ENCODE results near the gene OR5L2.

The OR5L2 gene
- 0 reads per million in 3 donors for total RNA-seq

GRCh38 chr11:55826919-55827318 is at the start of gene OR5L2:
Gene OR5L2, plus strand, starts transcription at chr11:55827219. Its CDS starts 0 bp downstream, at chr11:55827219.
- H3K36me3 ChIP-seq (ENCODE audit: control insufficient read depth, insufficient read depth, low read length), result no peaks in the 10 kb centered on the region
- DNase-seq, result no peak
- no peak within 1 kb of the TSS for H3K27ac ChIP-seq (ENCODE audit: insufficient read depth, low read length, poor library complexity, severe bottlenecking)
- H3K4me1 ChIP-seq (ENCODE audit: control insufficient read depth, insufficient read depth, low read length, poor library complexity, severe bottlenecking), result no peaks in the 10 kb centered on the region
- H3K9me3 ChIP-seq (ENCODE audit: control insufficient read depth, low read length), result no peaks in the 10 kb centered on the region
- H3K27me3 ChIP-seq (replicated peaks; ENCODE audit: control insufficient read depth, insufficient read depth, low read length, poor library complexity, severe bottlenecking), result no peaks in the 10 kb centered on the region
- no peak within 1 kb of the TSS for H3K4me3 ChIP-seq (ENCODE audit: insufficient read depth, low read depth, low read length, poor library complexity, severe bottlenecking)

DNA sequence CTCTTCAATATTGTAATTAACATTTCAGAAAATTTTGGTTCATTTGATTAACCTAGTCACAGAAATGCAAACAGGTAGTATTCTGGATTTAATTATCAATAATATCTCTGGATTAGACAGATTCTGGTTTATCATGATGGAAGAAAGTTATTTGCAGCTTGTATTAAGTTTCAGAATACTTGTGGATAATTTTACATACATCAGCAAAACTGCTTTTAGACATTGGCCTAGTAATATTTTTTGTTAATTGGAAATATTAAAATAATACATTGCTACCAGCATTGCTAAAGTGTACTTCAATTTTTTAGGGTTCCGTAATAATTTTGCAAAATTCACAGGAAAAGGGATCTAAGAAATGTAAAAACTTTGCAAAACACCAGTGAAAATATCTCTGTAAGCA is 35.4 kb upstream of the OR5L2 start:
- Histone ChIP-seq H3K4me3 (ENCODE audit: insufficient read depth, low read depth, low read length, poor library complexity, severe bottlenecking) (no peak overlapping the region), H3K27ac (ENCODE audit: insufficient read depth, low read length, poor library complexity, severe bottlenecking) (no peak overlapping the region), H3K27me3 (replicated peaks; ENCODE audit: control insufficient read depth, insufficient read depth, low read length, poor library complexity, severe bottlenecking) (no peaks in the 10 kb centered on the region), H3K4me1 (ENCODE audit: control insufficient read depth, insufficient read depth, low read length, poor library complexity, severe bottlenecking) (no peaks in the 10 kb centered on the region), H3K9me3 (ENCODE audit: control insufficient read depth, low read length) (no peaks in the 10 kb centered on the region), H3K36me3 (ENCODE audit: control insufficient read depth, insufficient read depth, low read length) (no peaks in the 10 kb centered on the region)
- no peak for DNase-seq

DNA sequence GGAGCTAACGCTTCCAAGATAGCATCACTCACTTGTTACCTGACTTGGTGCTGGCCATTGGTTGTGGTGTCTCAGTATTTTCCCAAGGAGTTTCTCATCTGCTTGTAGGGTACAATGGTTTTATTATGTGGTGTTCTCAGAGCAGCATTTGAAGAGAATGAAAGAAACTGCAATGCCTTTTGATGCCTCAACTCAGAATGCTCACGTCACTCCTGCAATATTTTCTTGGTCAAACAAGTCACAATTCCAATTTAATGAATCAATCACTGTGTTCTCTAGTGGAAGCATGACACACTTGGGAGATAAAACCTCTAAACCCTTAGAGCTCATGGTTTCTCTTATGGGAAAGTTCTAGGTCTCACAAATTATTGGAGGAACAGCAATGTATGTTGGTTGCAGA is 33.7 kb upstream of the OR5L2 start:
- Histone ChIP-seq H3K9me3 (ENCODE audit: control insufficient read depth, low read length) (no peaks in the 10 kb centered on the region), H3K4me3 (ENCODE audit: insufficient read depth, low read depth, low read length, poor library complexity, severe bottlenecking) (no peak overlapping the region), H3K27me3 (replicated peaks; ENCODE audit: control insufficient read depth, insufficient read depth, low read length, poor library complexity, severe bottlenecking) (no peaks in the 10 kb centered on the region), H3K36me3 (ENCODE audit: control insufficient read depth, insufficient read depth, low read length) (no peaks in the 10 kb centered on the region), H3K27ac (ENCODE audit: insufficient read depth, low read length, poor library complexity, severe bottlenecking) (no peak overlapping the region), H3K4me1 (ENCODE audit: control insufficient read depth, insufficient read depth, low read length, poor library complexity, severe bottlenecking) (no peaks in the 10 kb centered on the region)
- DNase-seq, result no peak

DNA sequence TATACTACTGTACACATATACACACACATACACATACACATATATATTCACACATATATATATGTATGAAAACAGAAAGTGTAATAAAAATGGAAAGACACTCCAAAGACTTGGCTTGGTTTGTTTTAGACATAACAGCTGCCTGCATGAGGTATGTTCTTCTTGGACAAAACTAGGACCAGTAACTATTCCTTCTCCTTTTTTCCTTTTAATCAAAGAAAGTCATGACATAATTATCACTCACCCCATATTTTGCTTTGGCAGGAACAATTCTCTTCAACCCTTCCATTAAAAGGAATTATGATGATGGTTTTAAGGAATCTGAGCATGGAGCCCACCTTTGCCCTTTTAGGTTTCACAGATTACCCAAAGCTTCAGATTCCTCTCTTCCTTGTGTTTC is 31.8 kb upstream of the OR5L2 start, which contains the start of gene OR5D14:
OR5D14 (plus strand) TSS at position 301 of the 400 bp plus-strand sequence; CDS start at position 301, 0 bp downstream.
- DNase-seq, result no peak
- no peak within 1 kb of the TSS for H3K27ac ChIP-seq (ENCODE audit: insufficient read depth, low read length, poor library complexity, severe bottlenecking)
- H3K36me3 ChIP-seq (ENCODE audit: control insufficient read depth, insufficient read depth, low read length), result no peaks in the 10 kb centered on the region
- H3K4me3 ChIP-seq (ENCODE audit: insufficient read depth, low read depth, low read length, poor library complexity, severe bottlenecking), result no peak within 1 kb of the TSS
- no peaks in the 10 kb centered on the region for H3K9me3 ChIP-seq (ENCODE audit: control insufficient read depth, low read length)
- H3K4me1 ChIP-seq (ENCODE audit: control insufficient read depth, insufficient read depth, low read length, poor library complexity, severe bottlenecking), result no peaks in the 10 kb centered on the region
- no peaks in the 10 kb centered on the region for H3K27me3 ChIP-seq (replicated peaks; ENCODE audit: control insufficient read depth, insufficient read depth, low read length, poor library complexity, severe bottlenecking)

- Histone ChIP-seq H3K4me3 (ENCODE audit: insufficient read depth, low read depth, low read length, poor library complexity, severe bottlenecking) (no peak overlapping the region), H3K27ac (ENCODE audit: insufficient read depth, low read length, poor library complexity, severe bottlenecking) (no peak overlapping the region)
- DNase-seq, result no peak
Observed at GRCh38 chr11:55806248-55806647, 20.8 kb upstream of the OR5L2 start.

DNA sequence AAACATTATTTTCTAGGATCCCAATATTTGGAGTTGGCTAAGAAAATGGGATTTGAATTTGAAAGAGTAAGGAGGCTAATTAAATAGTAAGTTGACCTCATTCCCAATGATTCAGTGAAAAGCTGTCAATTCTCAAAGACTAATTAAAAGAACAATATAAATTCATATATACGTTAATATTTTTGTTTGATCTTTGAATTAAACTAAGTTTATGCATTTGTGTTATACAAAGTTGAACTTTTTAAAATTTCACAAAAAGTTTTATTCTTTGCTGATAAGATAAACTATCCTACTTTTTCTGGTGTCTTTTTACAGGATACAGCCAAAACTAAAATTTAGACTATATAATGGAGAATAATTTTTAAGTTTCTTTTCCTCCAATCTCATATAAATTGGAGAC is 16.0 kb upstream of the OR5L2 start, which contains the start of gene OR5L1:
OR5L1 (plus strand) TSS at position 301 of the 400 bp plus-strand sequence. CDS start 100 bp downstream, outside the sequence.
- H3K9me3 ChIP-seq (ENCODE audit: control insufficient read depth, low read length), result no peaks in the 10 kb centered on the region
- no peak within 1 kb of the TSS for H3K27ac ChIP-seq (ENCODE audit: insufficient read depth, low read length, poor library complexity, severe bottlenecking)
- H3K4me3 ChIP-seq (ENCODE audit: insufficient read depth, low read depth, low read length, poor library complexity, severe bottlenecking), result no peak within 1 kb of the TSS
- H3K27me3 ChIP-seq (replicated peaks; ENCODE audit: control insufficient read depth, insufficient read depth, low read length, poor library complexity, severe bottlenecking), result no peaks in the 10 kb centered on the region
- H3K36me3 ChIP-seq (ENCODE audit: control insufficient read depth, insufficient read depth, low read length), result no peaks in the 10 kb centered on the region
- no peaks in the 10 kb centered on the region for H3K4me1 ChIP-seq (ENCODE audit: control insufficient read depth, insufficient read depth, low read length, poor library complexity, severe bottlenecking)
- no peak for DNase-seq

More at GRCh38 chr11:55806248-55806647, 20.8 kb upstream of the OR5L2 start:
- peaks cover 5% of the 10 kb centered on the region for H3K9me3 ChIP-seq (ENCODE audit: control insufficient read depth, low read length)
- no peaks in the 10 kb centered on the region for H3K4me1 ChIP-seq (ENCODE audit: control insufficient read depth, insufficient read depth, low read length, poor library complexity, severe bottlenecking)
- no peaks in the 10 kb centered on the region for H3K27me3 ChIP-seq (replicated peaks; ENCODE audit: control insufficient read depth, insufficient read depth, low read length, poor library complexity, severe bottlenecking)
- H3K36me3 ChIP-seq (ENCODE audit: control insufficient read depth, insufficient read depth, low read length), result no peaks in the 10 kb centered on the region

GRCh38 chr11:55819330-55819729 is 7.7 kb upstream of the OR5L2 start, which contains the start of gene OR5D18:
Gene OR5D18, plus strand, starts transcription at chr11:55819630. Its CDS starts 0 bp downstream, at chr11:55819630.
- DNase-seq, result no peak
- no peaks in the 10 kb centered on the region for H3K36me3 ChIP-seq (ENCODE audit: control insufficient read depth, insufficient read depth, low read length)
- no peak within 1 kb of the TSS for H3K27ac ChIP-seq (ENCODE audit: insufficient read depth, low read length, poor library complexity, severe bottlenecking)
- no peaks in the 10 kb centered on the region for H3K27me3 ChIP-seq (replicated peaks; ENCODE audit: control insufficient read depth, insufficient read depth, low read length, poor library complexity, severe bottlenecking)
- no peaks in the 10 kb centered on the region for H3K4me1 ChIP-seq (ENCODE audit: control insufficient read depth, insufficient read depth, low read length, poor library complexity, severe bottlenecking)
- H3K9me3 ChIP-seq (ENCODE audit: control insufficient read depth, low read length), result no peaks in the 10 kb centered on the region
- H3K4me3 ChIP-seq (ENCODE audit: insufficient read depth, low read depth, low read length, poor library complexity, severe bottlenecking), result no peak within 1 kb of the TSS

GRCh38 chr11:55838452-55838851 is 11.4 kb downstream of the OR5L2 start, which contains the start of gene OR5D16:
Gene OR5D16, plus strand, starts transcription at chr11:55838752. Its CDS starts 0 bp downstream, at chr11:55838752.
- H3K36me3 ChIP-seq (ENCODE audit: control insufficient read depth, insufficient read depth, low read length), result no peaks in the 10 kb centered on the region
- no peak within 1 kb of the TSS for H3K4me3 ChIP-seq (ENCODE audit: insufficient read depth, low read depth, low read length, poor library complexity, severe bottlenecking)
- no peaks in the 10 kb centered on the region for H3K9me3 ChIP-seq (ENCODE audit: control insufficient read depth, low read length)
- no peaks in the 10 kb centered on the region for H3K27me3 ChIP-seq (replicated peaks; ENCODE audit: control insufficient read depth, insufficient read depth, low read length, poor library complexity, severe bottlenecking)
- H3K27ac ChIP-seq (ENCODE audit: insufficient read depth, low read length, poor library complexity, severe bottlenecking), result no peak within 1 kb of the TSS
- no peak for DNase-seq
- H3K4me1 ChIP-seq (ENCODE audit: control insufficient read depth, insufficient read depth, low read length, poor library complexity, severe bottlenecking), result no peaks in the 10 kb centered on the region

GRCh38 chr11:55847453-55847852 is 20.4 kb downstream of the OR5L2 start:
- Histone ChIP-seq H3K27ac (ENCODE audit: insufficient read depth, low read length, poor library complexity, severe bottlenecking) (no peak overlapping the region), H3K4me1 (ENCODE audit: control insufficient read depth, insufficient read depth, low read length, poor library complexity, severe bottlenecking) (no peaks in the 10 kb centered on the region), H3K4me3 (ENCODE audit: insufficient read depth, low read depth, low read length, poor library complexity, severe bottlenecking) (no peak overlapping the region), H3K27me3 (replicated peaks; ENCODE audit: control insufficient read depth, insufficient read depth, low read length, poor library complexity, severe bottlenecking) (no peaks in the 10 kb centered on the region), H3K9me3 (ENCODE audit: control insufficient read depth, low read length) (no peaks in the 10 kb centered on the region), H3K36me3 (ENCODE audit: control insufficient read depth, insufficient read depth, low read length) (no peaks in the 10 kb centered on the region)
- DNase-seq, result no peak

- Histone ChIP-seq H3K27me3 (replicated peaks; ENCODE audit: control insufficient read depth, insufficient read depth, low read length, poor library complexity, severe bottlenecking) (no peaks in the 10 kb centered on the region), H3K4me3 (ENCODE audit: insufficient read depth, low read depth, low read length, poor library complexity, severe bottlenecking) (no peak overlapping the region), H3K9me3 (ENCODE audit: control insufficient read depth, low read length) (no peaks in the 10 kb centered on the region), H3K4me1 (ENCODE audit: control insufficient read depth, insufficient read depth, low read length, poor library complexity, severe bottlenecking) (no peaks in the 10 kb centered on the region), H3K36me3 (ENCODE audit: control insufficient read depth, insufficient read depth, low read length) (no peaks in the 10 kb centered on the region), H3K27ac (ENCODE audit: insufficient read depth, low read length, poor library complexity, severe bottlenecking) (no peak overlapping the region)
- no peak for DNase-seq
Observed at GRCh38 chr11:55849037-55849436, 22.0 kb downstream of the OR5L2 start.
